DMS153 treated with DMSO at 0.1 percent for 48 hours (cell line): Measurements from ENCODE around the gene PKIG.
"Not testable (repeated sequence)": the region's sequence is repeated elsewhere in the genome, so short reads cannot be mapped to it uniquely, and the experiment has no call there.

Source experiments
- DNase-seq: peaks from one replicate; lab custom pipeline; 2025; ENCODE audit not compliant: unreplicated experiment; lab: John Stamatoyannopoulos, UW

Gene PKIG

GRCh38 chr20:44637042-44637441 is 54.7 kb downstream of the PKIG start:
- DNase-seq, result no peak

DNA sequence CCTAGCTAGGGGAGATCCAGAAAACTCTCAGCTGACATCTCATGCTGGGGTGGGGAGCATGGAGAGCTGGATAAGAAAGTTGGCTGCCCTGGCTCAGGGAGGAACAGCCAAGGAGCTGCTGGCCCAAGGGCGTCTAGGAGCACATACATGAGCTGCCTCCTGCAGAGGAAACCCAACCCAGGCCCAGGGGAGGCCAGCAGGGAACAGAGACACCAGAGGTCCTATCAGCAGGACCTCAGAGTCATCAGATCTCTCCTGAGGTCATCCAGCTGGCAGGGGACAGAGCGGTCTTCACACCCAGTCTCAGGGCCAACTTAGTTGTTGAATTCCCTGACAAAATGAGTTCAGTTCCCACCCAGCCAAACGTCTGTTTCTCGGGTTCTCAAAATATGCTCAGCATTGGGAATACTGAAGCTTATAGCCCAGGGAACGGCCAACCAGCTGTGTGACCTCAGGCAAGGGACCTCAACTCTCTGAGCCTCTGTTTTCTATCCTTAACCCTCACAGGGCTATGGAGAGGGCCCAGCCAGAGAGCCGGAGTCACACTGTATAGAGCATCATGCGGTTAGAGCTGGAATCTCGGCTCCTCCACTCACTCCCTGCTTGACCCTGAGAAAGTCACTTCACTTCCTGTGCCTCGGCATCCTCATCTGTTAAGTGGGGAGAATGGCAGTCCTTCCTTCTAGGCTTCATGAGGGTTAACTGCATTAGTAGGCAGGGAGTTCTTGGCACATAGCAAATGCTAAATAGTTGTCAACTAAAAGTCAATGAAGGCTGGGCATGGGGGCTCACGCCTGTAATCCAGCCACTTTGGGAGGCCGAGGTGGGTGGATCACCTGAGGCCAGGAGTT is 55.4 kb downstream of the PKIG start:
- DNase-seq, result no peak

- no peak for DNase-seq
Observed at GRCh38 chr20:44640522-44640921, 58.1 kb downstream of the PKIG start.

GRCh38 chr20:44641325-44641724 is 58.9 kb downstream of the PKIG start:
- DNase-seq, result no peak

- DNase-seq, result peak; percentile 71
Observed at GRCh38 chr20:44642203-44643153, 60.1 kb downstream of the PKIG start.

DNA sequence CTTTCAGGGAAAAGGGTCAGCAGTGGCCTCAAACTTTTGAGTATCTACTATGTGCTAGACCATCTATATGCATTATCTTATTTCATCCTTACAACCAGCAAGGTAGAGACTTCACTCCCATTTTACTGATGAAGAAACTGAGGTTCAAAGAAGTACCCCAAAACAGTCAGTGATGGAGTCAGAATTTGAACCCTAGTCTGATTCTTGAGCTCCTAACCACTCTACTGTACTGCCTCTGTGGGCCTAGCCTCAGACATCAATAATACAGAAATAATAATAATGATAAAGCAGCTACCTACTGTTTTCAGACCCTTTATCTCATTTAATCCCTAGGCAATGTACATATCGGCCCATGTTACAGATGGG is 60.8 kb downstream of the PKIG start:
- DNase-seq, result no peak

DNA sequence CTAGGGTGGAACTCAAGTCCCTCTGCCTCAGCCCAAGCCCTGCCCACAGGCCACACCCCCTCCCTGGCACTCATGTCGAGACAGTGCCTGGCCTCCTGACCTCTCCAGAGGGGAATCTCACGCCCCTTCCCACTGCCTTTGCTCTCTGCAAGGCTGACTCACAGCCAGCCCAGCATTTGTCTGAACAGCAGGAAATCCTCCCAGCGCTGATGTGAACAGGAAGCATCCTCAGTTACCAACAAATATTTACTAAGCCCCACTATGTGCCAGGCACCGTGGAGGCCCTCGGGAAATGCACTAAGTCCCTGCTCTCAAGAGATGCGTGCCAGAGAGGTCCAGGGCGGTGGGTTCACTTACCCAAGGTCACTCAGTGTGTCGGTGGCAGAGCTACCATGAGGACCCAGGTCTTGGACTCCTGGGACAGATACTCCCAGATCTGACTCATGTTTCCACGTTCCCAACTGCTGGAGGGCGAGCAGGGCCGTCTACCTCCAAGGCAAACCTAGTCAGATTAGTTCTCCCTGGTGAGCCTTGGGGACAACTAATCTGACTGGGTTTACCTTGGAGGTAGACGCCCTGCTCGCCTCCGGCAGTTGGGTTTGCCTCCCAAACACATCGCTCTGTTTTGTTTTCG is 61.3 kb downstream of the PKIG start:
- no peak for DNase-seq

DNA sequence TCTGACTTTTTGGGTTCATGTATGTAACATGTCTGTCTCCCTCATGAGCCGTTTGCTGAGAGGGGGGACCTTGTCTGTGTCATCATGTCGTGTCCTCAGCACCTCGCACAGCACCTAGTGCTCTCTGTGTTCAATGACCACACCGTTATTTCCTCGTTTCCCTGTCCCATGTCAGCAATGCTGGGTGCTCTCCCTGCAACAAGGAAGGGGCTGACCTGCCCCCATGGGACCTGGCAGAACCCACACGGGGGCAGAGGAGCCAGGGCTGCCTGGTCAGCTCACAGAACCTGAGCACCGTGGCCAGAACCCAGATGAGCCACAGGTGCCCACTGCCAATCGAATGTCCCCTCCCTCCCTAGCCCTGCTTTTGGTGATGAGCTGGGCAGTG is 61.8 kb downstream of the PKIG start:
- no peak for DNase-seq

DNA sequence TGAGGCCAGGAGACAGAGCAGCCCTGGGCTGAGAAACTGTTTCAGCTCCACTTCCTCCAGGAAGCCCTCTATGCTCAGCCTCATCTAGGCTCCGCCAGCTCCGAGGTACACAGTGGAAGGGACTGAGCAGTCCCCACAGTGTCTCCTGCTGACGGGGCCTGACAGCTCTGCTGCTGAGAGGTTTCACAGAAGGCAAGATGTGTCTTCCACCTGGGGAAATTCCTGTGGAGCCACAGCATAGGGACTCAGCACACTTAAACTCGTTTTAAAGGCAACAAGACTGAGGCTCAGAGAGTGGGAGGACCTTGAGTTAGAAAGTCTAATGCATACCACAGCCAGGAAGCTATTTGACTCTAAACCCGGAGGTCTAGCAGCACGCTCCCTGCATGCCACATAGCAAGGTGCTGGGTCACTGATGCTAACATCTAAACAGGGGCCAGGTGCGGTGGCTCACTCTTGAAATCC is 62.3 kb downstream of the PKIG start:
- no peak for DNase-seq

DNA sequence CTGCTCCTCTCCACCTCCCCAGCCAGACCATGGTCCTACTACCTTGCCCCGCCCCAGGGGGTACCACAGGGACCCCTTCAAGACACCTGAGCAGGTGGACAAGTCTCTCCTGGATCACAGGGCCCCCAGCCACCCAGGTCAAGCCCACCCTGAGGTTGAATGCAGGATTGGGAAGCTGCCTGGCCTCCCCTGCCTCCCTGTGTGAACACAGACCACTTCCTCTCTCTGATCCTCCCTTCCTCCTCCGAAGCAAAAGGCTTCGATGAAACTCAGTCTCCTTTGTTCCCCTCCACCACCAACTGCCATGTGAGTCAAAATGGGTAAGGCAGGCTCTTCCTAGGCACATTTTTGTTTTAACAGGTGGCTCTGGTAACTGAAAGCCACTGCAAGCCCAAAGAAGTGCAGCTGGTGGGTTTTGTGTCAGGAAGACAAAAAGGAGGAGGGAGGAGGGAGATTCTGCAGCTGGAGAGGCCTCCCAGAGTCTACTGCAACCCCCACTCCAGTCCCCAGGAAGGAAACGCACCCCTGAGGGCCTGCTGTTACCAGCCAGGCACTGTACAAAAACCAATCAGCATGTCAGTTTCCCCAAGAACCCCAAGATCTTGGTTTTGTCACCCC is 63.8 kb downstream of the PKIG start:
- no peak for DNase-seq

DNA sequence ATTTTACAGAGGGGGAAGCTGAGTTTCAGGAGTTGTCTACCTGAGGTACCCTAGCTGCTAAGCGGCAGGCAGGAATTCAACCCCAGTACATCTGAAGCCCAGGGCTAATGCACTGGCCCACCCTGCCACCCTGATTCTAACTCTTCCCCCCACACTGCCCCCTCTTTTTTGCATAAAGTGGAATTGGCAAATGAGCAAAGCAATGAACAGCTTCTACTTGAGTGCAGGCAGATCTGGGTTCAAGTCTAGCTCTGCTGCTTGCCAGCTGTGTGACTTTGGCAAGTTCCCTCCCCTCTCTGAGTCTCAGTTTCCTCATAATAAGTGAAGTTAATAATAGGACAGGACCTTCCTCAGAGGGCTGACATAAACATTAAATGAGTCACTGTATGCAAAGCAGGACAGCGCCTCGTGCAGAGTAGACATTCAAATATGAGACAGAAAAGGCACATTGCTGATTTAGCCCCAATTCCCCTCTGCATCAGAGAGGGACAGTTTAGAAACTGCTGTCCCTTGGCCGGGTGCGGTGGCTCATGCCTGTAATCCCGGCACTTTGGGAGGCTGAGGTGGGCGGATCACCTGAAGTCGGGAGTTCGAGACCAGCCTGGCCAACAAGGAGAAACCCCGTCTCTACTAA is 64.4 kb downstream of the PKIG start:
- DNase-seq, result no peak

DNA sequence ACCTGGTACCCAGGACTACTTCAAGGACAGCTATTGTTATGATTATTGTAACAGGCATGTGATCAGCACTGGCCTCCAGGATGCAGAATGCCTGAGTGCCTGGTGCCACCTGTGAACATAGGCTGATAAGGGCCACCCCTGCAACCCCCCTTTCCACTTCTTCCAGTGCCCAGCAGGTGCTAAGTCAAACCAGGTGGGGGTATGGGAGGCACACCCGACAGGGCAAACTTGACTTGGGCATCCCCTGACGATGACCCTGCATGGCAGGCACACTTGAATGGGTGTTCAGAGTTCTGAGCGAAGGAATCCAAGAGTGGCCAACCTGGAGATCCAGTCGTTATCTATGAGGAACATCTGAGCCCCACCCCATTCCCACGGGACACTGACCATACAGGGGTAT is 65.7 kb downstream of the PKIG start:
- DNase-seq, result no peak

GRCh38 chr20:44648579-44648978 is 66.2 kb downstream of the PKIG start:
- DNase-seq, result no peak

DNA sequence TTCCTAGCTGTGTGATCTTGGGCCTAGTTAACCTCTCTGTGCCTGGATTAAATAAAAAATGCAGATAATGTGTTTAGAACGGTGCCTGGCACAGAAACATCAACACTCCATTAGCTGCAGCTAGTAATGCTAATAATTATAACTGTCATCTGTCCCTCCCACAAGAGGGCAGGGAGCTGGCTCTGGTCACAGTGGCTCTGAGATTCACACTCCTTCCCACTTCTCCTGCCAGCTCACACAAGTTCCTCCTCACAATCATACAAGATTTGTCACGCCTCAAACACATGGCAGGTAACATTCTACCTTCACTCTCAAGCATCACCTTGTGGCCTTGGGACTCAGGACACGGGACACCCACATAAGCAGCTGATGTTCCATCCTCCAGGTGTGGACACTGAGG is 66.7 kb downstream of the PKIG start:
- DNase-seq, result no peak

DNA sequence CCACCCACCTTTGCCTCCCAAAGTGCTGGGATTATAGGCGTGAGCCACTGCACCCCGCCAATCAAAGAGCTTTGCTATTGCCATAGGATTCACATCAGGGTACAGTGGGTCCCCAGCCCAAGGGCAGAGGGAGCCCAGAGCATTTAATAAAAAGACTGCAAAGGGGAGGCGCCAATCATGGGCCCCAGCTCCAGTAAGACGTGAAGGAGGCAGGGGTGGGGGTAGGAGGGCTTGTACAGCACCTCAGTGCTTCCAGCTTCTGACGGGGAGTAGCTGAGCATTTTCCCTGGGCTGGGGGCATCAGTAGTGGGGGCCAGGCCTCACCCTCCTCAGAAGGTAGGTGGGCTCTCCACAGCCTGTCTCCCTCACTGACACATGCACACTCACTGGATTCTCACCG is 67.6 kb downstream of the PKIG start:
- no peak for DNase-seq

DNA sequence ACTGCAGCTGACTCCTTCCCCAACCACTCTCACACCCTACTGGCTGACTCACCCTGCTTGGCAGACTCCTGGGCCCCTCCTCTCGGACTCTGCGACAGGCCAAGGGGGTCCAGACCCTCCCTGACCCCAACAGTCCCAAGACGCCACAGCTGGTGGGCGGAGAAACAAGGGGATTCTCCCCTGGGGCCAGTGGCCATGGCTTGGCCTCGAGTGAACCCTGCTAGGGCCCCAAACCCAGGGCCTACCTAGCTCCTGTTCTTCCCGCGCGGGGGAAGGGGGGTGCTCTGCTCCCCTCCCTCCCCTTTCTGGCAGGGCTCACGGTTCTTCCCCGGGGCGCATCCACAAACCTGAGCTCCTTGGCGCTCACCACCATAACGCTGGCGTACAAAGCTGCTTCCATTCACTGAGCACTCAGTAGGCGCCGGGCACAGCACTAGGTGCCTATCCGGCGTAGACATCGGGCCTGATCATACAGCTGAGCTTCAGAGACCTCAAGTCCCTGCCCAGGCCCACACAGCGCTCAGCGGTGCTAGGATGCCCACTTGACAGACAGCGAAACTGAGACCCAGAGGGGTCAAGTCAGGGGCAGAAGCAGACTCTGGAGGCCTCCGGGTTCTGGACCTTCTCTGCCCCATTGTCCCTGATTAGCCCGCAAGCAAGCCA is 68.5 kb downstream of the PKIG start:
- DNase-seq, result no peak

- no peak for DNase-seq
Observed at GRCh38 chr20:44651434-44651683, 69.0 kb downstream of the PKIG start.

- no peak for DNase-seq
Observed at GRCh38 chr20:44651684-44652423, 69.5 kb downstream of the PKIG start, which contains the start of gene ADA. Gene ADA, minus strand, starts transcription at chr20:44651699. Its CDS starts 92 bp downstream, at chr20:44651607.

GRCh38 chr20:44653546-44653945 is 71.2 kb downstream of the PKIG start:
- DNase-seq, result no peak

DNA sequence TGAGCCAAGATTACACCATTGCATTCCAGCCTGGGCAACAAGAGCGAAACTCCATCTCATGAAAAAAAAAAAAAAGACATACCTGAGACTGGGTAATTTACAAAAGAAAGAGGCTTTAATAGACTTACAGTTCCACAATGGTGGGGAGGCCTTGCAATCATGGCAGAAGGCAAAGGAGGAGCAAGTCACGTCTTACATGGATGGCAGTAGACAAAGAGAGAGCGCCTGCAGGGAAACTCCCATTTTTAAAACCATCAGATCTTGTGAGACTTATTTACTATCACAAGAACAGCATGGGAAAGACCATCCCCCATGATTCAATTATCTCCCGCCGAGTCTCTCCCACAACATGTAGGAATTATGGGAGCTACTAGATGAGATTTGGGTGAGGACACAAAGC is 71.8 kb downstream of the PKIG start:
- not testable (repeated sequence) for DNase-seq
